GM23338 (cell line): Measurements from ENCODE around the gene CHST11. TPM values are rescaled to one million over a fixed set of nuclear protein-coding genes. Genes with fewer than 3 reads are reported as not detected.

Experiments used
- ATAC-seq: fragments of 200-7000 bp; cut with Tn5 transposase; 3 replicates; pipeline ENCODE4 v1.9.1; 2020
- DNase-seq: peaks from one replicate; pipeline ENCODE4 v3.0.0-alpha.2; 2015; ENCODE audit warnings: low spot score
- H2AFZ ChIP-seq: fragments of 200-600 bp; sonication (generic); 2 replicates; pipeline ENCODE4 v1.8.0; 2016; ENCODE audit warnings: antibody characterized with exemption, mild to moderate bottlenecking, moderate library complexity
- H3F3A ChIP-seq: fragments of 200-600 bp; sonication (generic); replicated peaks from 2 replicates; pipeline ENCODE4 v1.8.0; 2017; ENCODE audit warnings: antibody characterized with exemption, mixed run types, low read depth
- H3K27ac ChIP-seq: fragments of 200-600 bp; sonication (generic); 2 replicates; pipeline ENCODE4 v1.6.1; 2016; ENCODE audit warnings: low read depth
- H3K27me3 ChIP-seq: fragments of 200-600 bp; sonication (generic); 2 replicates; pipeline ENCODE4 v1.8.0; 2016; ENCODE audit warnings: mild to moderate bottlenecking, mixed run types, moderate library complexity; ENCODE audit not compliant: insufficient read depth
- H3K36me3 ChIP-seq: fragments of 200-600 bp; sonication (generic); 2 replicates; pipeline ENCODE4 v1.8.0; 2016; ENCODE audit warnings: mild to moderate bottlenecking; ENCODE audit not compliant: insufficient read depth
- H3K4me1 ChIP-seq: fragments of 200-600 bp; sonication (generic); 2 replicates; pipeline ENCODE4 v1.8.0; 2016; ENCODE audit warnings: mild to moderate bottlenecking, moderate library complexity; ENCODE audit not compliant: insufficient read depth
- H3K4me2 ChIP-seq: fragments of 200-600 bp; sonication (generic); 2 replicates; pipeline ENCODE4 v1.7.1; 2017; ENCODE audit warnings: mixed run types
- H3K4me3 ChIP-seq: fragments of 200-600 bp; sonication (generic); 2 replicates; pipeline ENCODE4 v1.6.1; 2016; ENCODE audit warnings: mixed run types
- H3K79me2 ChIP-seq: fragments of 200-600 bp; sonication (generic); replicated peaks from 2 replicates; pipeline ENCODE4 v1.8.0; 2017; ENCODE audit warnings: mild to moderate bottlenecking; ENCODE audit not compliant: insufficient read depth
- H3K9me2 ChIP-seq: fragments of 200-600 bp; sonication (generic); 2 replicates; pipeline ENCODE4 v1.8.0; 2017; ENCODE audit not compliant: insufficient read depth
- H4K20me1 ChIP-seq: fragments of 200-600 bp; sonication (generic); replicated peaks from 2 replicates; pipeline ENCODE4 v1.8.0; 2017; ENCODE audit warnings: mild to moderate bottlenecking; ENCODE audit not compliant: insufficient read depth
- H3K27ac Mint-ChIP-seq: 2 replicates; pipeline ENCODE4 v1.8.0; 2020; ENCODE audit warnings: inconsistent platforms, mild to moderate bottlenecking, moderate library complexity, mixed read lengths
- H3K27me3 Mint-ChIP-seq: 3 replicates; pipeline ENCODE4 v1.8.0; 2022; ENCODE audit warnings: low read depth, mild to moderate bottlenecking, moderate library complexity, mixed read lengths, inconsistent platforms; ENCODE audit not compliant: insufficient read depth, poor library complexity
- H3K36me3 Mint-ChIP-seq: 3 replicates; pipeline ENCODE4 v1.8.0; 2021; ENCODE audit warnings: low read depth, mild to moderate bottlenecking, inconsistent platforms, moderate library complexity, mixed read lengths
- H3K4me1 Mint-ChIP-seq: 3 replicates; pipeline ENCODE4 v1.8.0; 2020; ENCODE audit warnings: mild to moderate bottlenecking, inconsistent platforms, mixed read lengths
- H3K4me3 Mint-ChIP-seq: 3 replicates; pipeline ENCODE4 v1.8.0; 2021; ENCODE audit warnings: moderate library complexity, mild to moderate bottlenecking, inconsistent platforms, mixed read lengths
- H3K9me3 Mint-ChIP-seq: 3 replicates; pipeline ENCODE4 v1.8.0; 2020; ENCODE audit warnings: moderate library complexity, mild to moderate bottlenecking, inconsistent platforms, mixed read lengths
- CTCF ChIP-seq, 2 experiments: fragments of 200-600 bp in 1 of 2; sonication (generic) in 1 of 2; conservative IDR thresholded peaks; 2 replicates each; pipeline versions ENCODE4 v1.5.1 to v1.6.1; 2016 to 2017; ENCODE audit warnings: antibody characterized with exemption in 2 of 2, low read depth in 2 of 2, mild to moderate bottlenecking in 2 of 2, moderate library complexity in 1 of 2
- ETS1 ChIP-seq: IDR thresholded peaks from 2 replicates; pipeline ENCODE4 v1.6.1; 2016; ENCODE audit warnings: antibody characterized with exemption
- EZH2phosphoT487 ChIP-seq: fragments of 200-600 bp; sonication (generic); IDR thresholded peaks from one replicate; pipeline ENCODE4 v1.8.1; 2018; ENCODE audit warnings: antibody characterized with exemption; ENCODE audit not compliant: unreplicated experiment
- NANOG ChIP-seq: IDR thresholded peaks from 2 replicates; pipeline ENCODE4 v1.6.1; 2016; ENCODE audit warnings: antibody characterized with exemption, borderline replicate concordance
- POLR2AphosphoS5 ChIP-seq: IDR thresholded peaks from 2 replicates; pipeline ENCODE4 v1.6.1; 2016; ENCODE audit warnings: antibody characterized with exemption, low read depth
- ZNF462 ChIP-seq: fragments of 250-450 bp; sonication (Bioruptor Pico); IDR thresholded peaks from 2 replicates; pipeline ENCODE4 v1.5.0; 2020; ENCODE audit warnings: mild to moderate bottlenecking, moderate library complexity
- polyA plus RNA-seq: library from polyadenylated mRNA; unstranded; fragments of >200 nt; fragmentation: Nextera tagmentation; extraction: Ambion mirVana; gene quantifications from 2 replicates; pipeline ENCODE4 v1.2.1, GENCODE V29; 2016
- total RNA-seq: library from RNA; depleted of rRNA; stranded (reverse); fragments of >200 nt; shearing (Covaris generic); gene quantifications from 2 replicates; pipeline ENCODE4 v1.2.3, GENCODE V29; 2014

Gene CHST11
- total and polyA plus RNA-seq, 2 experiments from 2014 or later, result 7.7 to 25.7 TPM

- Mint-ChIP-seq H3K27me3 (peaks cover 10% of the 10 kb centered on the region), H3K9me3 (no peaks in the 10 kb centered on the region), H3K27ac (no peak overlapping the region), H3K4me1 (peaks cover 49% of the 10 kb centered on the region), H3K36me3 (peaks cover 6% of the 10 kb centered on the region; the same call in 1 of the 3 replicates), H3K4me3 (no peak overlapping the region)
- H3K9me2 ChIP-seq, result no peaks in the 10 kb centered on the region
- H3K27me3 ChIP-seq, result no peaks in the 10 kb centered on the region
- TF ChIP-seq POLR2AphosphoS5 (no peak), EZH2phosphoT487 (no peak), CTCF (conservative IDR thresholded peaks at IDR 0.05; ENCODE audit: low read depth in 2 of 2) (no peak), ZNF462 (no peak), NANOG (no peak), ETS1 (no peak)
- H4K20me1 ChIP-seq, result no peaks in the 10 kb centered on the region
- 0 out of 2 replicates have a peak, but pooled peaks cover 3% of the 10 kb centered on the region for H3K4me1 ChIP-seq
- DNase-seq (no peak), ATAC-seq (peak; percentile 29; the same call in 1 of the 3 replicates)
- H3K27ac ChIP-seq, result no peak overlapping the region
- no peaks in the 10 kb centered on the region for H3K79me2 ChIP-seq
- H3K36me3 ChIP-seq, result no peaks in the 10 kb centered on the region
- no peak overlapping the region for H3K4me2 ChIP-seq
- H3K4me3 ChIP-seq, result no peak overlapping the region
- H3F3A ChIP-seq, result no peaks in the 10 kb centered on the region
- no peak overlapping the region for H2AFZ ChIP-seq
Observed at GRCh38 chr12:104650541-104650940, 193.8 kb downstream of the CHST11 start.
